IMR-90 (cell line): ENCODE data around the gene PRKCB.

Source experiments
- CTCF ChIP-seq: conservative IDR thresholded peaks from 2 replicates; pipeline ENCODE4 v1.5.1; 2012; ENCODE audit warnings: mild to moderate bottlenecking, low read depth, low read length, improper control_type of control experiment
- MAZ ChIP-seq: IDR thresholded peaks from 2 replicates; pipeline ENCODE4 v1.6.1; 2012; ENCODE audit warnings: low read depth, mild to moderate bottlenecking, low read length, improper control_type of control experiment, moderate library complexity, borderline replicate concordance
- MXI1 ChIP-seq: IDR thresholded peaks from 2 replicates; pipeline ENCODE4 v1.6.1; 2012; ENCODE audit warnings: low read depth, mild to moderate bottlenecking, low read length, moderate library complexity, borderline replicate concordance
- RFX5 ChIP-seq: IDR thresholded peaks from 2 replicates; pipeline ENCODE4 v1.8.0; 2012; ENCODE audit warnings: low read depth, mild to moderate bottlenecking, low read length, moderate library complexity

DNA sequence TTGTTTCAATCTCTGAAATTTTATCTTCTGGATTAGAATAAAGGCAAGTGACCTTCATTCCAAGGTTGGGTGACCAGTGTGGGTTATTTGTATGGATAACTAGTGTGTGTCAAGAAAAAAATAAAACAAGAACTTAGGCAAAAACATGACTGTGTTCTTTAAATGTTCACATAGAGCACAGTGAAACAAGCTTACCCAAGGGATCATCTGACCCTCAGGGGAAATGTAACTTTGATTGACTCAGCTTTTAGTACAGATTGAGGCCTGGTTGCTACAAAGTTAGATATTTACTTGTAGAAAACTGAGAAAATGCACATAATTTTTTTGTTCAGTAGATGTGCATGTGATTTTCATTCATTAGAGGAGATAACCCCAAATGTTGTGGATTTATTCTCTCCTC, 427.0 kb downstream of the PRKCB start:
- TF ChIP-seq MAZ: no peak
- no peak for TF ChIP-seq RFX5
- no peak for TF ChIP-seq CTCF
- TF ChIP-seq MXI1: no peak
